Forelimb muscle (tissue), 1 donor: Measurements from ENCODE around the gene NRG4. TPM values are rescaled to one million over a fixed set of nuclear protein-coding genes. Genes with fewer than 3 reads are reported as not detected.
"Not testable (repeated sequence)": the region's sequence is repeated elsewhere in the genome, so short reads cannot be mapped to it uniquely, and the experiment has no call there.

Experiments
- DNase-seq: peaks from one replicate; pipeline ENCODE4 v3.0.0-alpha.2; 2013; ENCODE audit warnings: low read depth
- polyA plus RNA-seq: library from polyadenylated mRNA; unstranded; fragments of 120-200 nt; gene quantifications from one replicate; pipeline ENCODE4 v1.2.1, GENCODE V29; 2013; ENCODE audit not compliant: insufficient read length

The NRG4 gene
- polyA plus RNA-seq, 1 donor: 0.54 TPM

DNA sequence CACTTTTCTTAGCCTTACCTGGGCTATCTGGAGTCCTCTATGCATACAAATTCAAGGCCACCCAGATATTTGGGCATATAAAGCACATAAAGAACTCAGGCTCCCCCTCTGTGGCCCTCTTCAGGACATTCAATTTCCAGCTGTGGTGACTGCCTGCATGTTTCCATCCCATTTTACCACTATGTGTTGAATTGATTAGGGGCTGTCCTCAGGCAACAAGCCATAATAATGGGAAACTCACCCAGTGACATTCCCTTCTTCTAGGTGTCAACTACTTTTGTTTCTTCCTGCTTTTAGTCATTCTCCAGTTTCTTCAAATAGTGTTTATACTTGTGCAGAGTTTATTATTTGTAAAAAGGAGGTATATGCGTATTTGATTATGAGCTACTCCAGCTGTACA lies 18.0 kb downstream of the NRG4 start:
- no peak for DNase-seq

- no peak for DNase-seq
Observed at GRCh38 chr15:75992897-75993296, 19.3 kb downstream of the NRG4 start.

DNA sequence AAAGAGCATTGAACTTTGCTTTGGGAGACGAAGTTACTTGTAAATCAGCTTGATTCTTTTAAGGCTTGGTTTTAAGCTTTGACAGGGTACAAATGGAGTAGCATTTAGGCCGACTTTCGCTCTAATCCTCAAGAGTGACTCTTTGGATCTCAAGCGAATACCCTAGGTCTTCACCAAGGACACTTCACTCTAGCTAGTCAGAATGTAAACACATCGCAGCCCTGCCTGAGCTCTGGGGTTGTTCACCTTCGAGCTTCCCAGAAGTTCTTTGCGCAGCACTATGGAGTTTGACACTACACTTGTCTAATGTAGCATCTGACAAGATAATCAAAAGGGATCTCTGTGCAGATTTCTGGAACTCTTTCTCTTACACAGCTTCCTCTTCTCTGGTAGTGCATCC lies 22.3 kb downstream of the NRG4 start:
- no peak for DNase-seq

- DNase-seq: no peak
Observed at GRCh38 chr15:75989045-75989444, 23.2 kb downstream of the NRG4 start.

DNA sequence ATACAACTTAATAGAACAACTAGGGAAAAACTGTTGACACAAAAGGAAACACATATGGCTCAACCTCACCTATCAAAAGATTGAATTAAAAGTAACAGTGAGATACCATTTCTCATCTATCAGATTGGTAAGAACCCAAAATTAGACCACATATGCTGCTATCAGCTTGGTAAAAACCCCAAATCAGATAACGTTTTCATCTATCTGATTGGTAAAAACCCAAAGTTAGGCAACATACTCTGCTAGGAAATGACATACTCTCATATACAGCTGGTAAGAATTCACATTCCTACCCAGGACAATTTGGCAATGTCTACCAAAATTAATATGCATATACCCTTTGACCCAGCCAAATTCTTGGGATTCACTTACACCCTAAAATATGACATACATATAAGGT lies 26.3 kb downstream of the NRG4 start:
- DNase-seq: no peak

GRCh38 chr15:75984706-75985105 lies 27.5 kb downstream of the NRG4 start:
- DNase-seq: not testable (repeated sequence)

DNA sequence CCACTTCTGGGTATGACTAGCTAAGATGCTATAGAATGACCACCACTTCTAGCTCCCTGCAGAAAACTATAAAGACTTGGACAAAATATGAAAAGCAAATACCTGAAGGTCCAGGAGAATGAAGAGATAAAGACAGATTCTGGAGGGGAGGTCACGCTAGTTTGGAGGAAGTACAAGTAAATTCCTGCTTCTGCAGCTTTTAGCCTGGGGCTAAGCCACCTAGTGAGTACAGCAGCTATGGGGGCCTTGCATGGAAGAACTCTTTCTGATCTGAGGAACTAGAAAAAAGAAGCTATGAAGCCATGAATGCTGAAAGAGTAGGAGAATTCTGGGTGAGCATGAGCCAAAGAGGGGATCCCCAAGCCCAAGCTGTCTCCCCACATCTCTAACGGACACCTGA lies 29.8 kb downstream of the NRG4 start:
- no peak for DNase-seq

- no peak for DNase-seq
Observed at GRCh38 chr15:75981149-75981815, 30.9 kb downstream of the NRG4 start.

DNA sequence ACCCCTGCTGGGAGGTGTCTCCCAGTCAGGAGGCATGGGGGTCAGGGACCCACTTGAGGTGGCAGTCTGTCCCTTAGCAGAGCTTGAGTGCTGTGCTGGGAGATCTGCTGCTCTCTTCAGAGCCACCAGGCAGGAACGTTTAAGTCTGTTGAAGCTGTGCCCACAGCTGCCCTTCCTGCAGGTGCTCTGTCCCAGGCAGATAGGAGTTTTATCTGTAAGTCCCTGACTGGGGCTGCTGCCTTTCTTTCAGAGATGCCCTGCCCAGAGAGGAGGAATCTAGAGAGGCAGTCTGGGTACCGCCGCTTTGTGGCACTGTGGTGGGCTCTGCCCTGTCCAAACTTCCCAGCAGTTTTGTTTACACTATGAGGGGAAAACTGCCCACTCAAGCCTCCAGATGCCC lies 35.5 kb downstream of the NRG4 start:
- not testable (repeated sequence) for DNase-seq

DNA sequence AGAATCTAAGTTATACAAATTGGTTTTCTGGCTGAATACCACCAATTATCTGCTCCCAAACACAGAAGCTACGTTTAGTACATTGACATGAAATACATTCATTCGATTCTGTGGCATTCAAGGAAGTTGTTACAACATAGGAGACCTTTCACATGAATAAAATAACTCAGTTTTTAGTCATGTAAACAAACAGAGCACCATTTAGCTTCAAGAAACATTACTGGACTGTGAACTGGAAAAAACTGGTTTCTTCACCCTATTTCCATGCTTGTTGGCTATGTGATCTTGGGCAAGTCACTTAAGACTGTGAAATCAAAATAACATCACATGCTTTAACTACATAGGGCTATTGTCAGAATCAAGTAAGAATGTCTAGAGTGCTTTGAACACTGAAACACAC lies 46.2 kb downstream of the NRG4 start:
- no peak for DNase-seq

DNA sequence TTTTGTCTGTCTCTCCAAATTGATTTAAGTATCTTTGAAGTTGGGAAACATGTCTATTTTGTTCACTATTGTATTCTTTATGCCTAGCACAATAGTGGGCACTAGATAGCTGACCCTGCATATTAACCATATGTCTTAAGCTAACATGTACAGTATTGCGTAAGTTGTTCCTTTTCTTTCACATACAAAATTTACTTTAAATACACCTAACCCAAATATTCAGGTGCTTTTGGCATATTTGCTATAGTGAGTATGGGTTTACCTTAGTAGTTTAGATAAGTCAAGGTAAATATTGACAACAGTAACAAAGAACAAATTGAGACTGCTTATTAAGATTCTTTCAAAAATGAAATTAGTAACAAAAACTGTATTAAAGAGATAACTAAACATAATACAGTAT lies 50.9 kb downstream of the NRG4 start:
- no peak for DNase-seq

- no peak for DNase-seq
Observed at GRCh38 chr15:75955720-75956119, 56.5 kb downstream of the NRG4 start.

- DNase-seq: no peak
Observed at GRCh38 chr15:75952525-75952924, 59.7 kb downstream of the NRG4 start.

GRCh38 chr15:75948761-75949296 lies 63.4 kb downstream of the NRG4 start:
- no peak for DNase-seq

- DNase-seq: no peak
Observed at GRCh38 chr15:75947092-75947491, 65.1 kb downstream of the NRG4 start.

DNA sequence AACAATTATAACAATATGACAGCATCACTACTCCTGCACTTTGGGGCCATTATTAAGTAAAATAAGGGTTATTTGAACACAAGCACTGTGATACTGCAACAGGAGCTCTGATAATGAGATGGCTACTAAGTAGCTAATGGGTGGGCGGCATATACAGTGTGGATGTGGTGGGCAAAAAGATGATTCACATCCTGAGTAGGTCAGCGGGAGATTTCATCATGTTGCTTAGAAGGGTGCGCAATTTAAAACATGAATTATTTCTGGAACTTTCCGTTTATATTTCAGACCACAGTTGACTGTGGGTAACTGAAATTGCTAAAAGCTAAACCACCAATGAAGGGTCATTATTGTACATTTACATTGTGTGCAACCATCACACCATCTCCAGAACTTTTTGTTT lies 66.3 kb downstream of the NRG4 start:
- no peak for DNase-seq

GRCh38 chr15:75943713-75944215 lies 68.5 kb downstream of the NRG4 start:
- no peak for DNase-seq

DNA sequence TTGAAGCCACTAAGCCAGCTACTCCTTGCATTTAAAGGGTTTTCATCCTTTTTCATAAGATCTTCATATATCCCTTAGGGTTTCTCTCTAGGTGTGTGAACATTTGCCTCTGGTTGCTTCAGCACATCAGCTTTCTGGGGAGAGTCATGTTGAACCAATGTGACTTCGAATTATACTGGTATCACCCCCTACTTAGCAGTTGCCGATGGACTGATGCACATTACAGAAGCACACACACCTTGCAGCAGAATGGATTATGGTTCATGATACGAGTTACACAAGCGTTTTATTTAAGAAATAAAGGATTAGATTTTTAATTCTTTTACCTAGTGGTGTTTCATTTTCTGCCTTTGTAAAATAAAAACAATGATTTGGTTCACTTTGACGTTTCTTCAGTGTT lies 69.0 kb downstream of the NRG4 start:
- no peak for DNase-seq

GRCh38 chr15:75942464-75942863 lies 69.8 kb downstream of the NRG4 start:
- DNase-seq: no peak

GRCh38 chr15:75930866-75931265 lies 81.4 kb downstream of the NRG4 start:
- DNase-seq: no peak

GRCh38 chr15:75929799-75930565 lies 82.2 kb downstream of the NRG4 start:
- no peak for DNase-seq

DNA sequence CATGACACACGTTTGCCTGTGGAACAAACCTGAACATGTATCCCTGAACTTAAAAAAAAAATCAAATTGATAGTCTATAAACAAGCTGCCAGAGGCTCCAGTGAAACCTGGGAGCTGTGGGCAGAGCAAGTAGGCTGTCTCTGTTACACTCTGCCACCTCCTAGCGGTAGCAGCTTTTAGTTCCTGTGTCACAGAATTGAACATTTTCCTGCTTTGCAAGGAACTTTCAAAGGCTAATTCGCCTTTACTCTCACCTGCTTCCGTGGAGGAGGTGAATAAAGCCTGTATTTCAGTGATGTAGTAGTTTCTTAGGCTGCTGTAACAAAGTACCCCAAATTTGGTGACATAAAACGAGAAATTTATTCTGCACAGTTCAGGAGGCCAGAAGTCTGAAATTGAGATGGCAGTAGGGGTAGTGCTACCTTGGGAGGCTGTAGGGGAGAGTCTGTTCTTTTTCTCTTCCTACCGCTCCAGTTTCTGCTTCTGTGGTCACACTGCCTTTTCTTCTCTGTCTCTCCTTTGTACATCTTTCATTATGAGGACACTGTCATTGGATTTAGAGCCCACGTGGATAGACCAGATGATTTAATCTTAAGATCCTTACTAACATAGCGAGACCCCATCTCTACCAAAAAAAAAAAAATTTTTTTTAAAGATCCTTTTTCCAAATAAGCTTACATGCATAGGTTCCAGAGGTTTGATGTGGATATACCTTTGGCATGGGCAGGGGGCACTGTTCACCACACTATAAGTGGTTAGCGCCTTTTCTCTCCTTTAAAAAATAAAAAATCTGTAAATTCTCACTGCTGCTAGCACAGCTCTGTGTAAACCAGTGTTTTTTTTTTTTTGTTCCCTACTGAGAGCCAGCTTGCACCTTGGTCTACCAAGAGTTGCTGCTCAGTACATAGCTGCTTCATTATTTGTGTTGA lies 83.3 kb downstream of the NRG4 start:
- no peak for DNase-seq
